Central memory CD4-positive, alpha-beta T cell (primary cell): ENCODE measurements around the gene ZIK1.
A peak's percentile ranks its signal among the peaks of the same experiment; 100 is the strongest.

ENCODE experiments used
- DNase-seq: peaks from one replicate; pipeline ENCODE4 v3.0.0; 2022

ZIK1 gene

GRCh38 chr19:57613941-57614743 is 30.2 kb downstream of the ZIK1 start, which contains the start of gene ZNF134:
Gene ZNF134 (plus strand): TSS chr19:57614242. CDS start chr19:57619469, 5,227 bp downstream.
- DNase-seq = peak; percentile 82

- no peak for DNase-seq
These were observed 31.4 kb downstream of the ZIK1 start for GRCh38 chr19:57615346-57615745.

GRCh38 chr19:57620673-57621348 is 36.9 kb downstream of the ZIK1 start:
- DNase-seq = no peak

GRCh38 chr19:57623091-57623490 is 39.1 kb downstream of the ZIK1 start:
- no peak for DNase-seq

GRCh38 chr19:57632987-57633831 is 49.3 kb downstream of the ZIK1 start, which contains the start of gene ZNF211:
Gene ZNF211 (plus strand): TSS chr19:57633168. CDS start chr19:57633347, 179 bp downstream.
- DNase-seq = peak; percentile 82

- DNase-seq = no peak
These were observed 49.8 kb downstream of the ZIK1 start for GRCh38 chr19:57633832-57634131.

GRCh38 chr19:57637379-57637778 is 53.4 kb downstream of the ZIK1 start:
- no peak for DNase-seq

- DNase-seq = no peak
These were observed 57.8 kb downstream of the ZIK1 start for GRCh38 chr19:57641715-57642234.

- DNase-seq = no peak
These were observed 58.6 kb downstream of the ZIK1 start for GRCh38 chr19:57642396-57643046.
